H1 (cell line): ENCODE measurements around the gene SGO2. TPM values are rescaled to one million over a fixed set of nuclear protein-coding genes. Genes with fewer than 3 reads are reported as not detected.

ENCODE experiments used
- CTCF ChIA-PET: fragments of 300-600 bp; sonication (Branson Sonifier 250); formaldehyde crosslinking; loops from one replicate; lab custom pipeline; 2021; ENCODE audit not compliant: partially characterized antibody; lab: Charles Lee
- POLR2A ChIA-PET: fragments of 300-600 bp; sonication (Branson Sonifier 250); formaldehyde crosslinking; loops from one replicate; lab custom pipeline; 2021; ENCODE audit warnings: inconsistent platforms; ENCODE audit not compliant: partially characterized antibody; lab: Charles Lee
- DNase-seq, 2 experiments: peaks; one replicate each; pipeline versions ENCODE4 v3.0.0 to v3.0.0-alpha.2; 2010 to 2022; ENCODE audit warnings: low spot score in 2 of 2, low read depth in 1 of 2, mixed read lengths in 1 of 2
- FAIRE-seq: peaks from 2 replicates; lab custom pipeline; 2011; peaks lifted over from hg19 to GRCh38; lab: Jason Lieb, UNC
- H2AFZ ChIP-seq: 2 replicates; pipeline ENCODE4 v1.8.1; 2012; ENCODE audit warnings: low read length, inconsistent platforms
- H2AK5ac ChIP-seq: 2 replicates; pipeline ENCODE4 v1.6.1; 2013; ENCODE audit warnings: low read depth, low read length
- H2BK120ac ChIP-seq: replicated peaks from 2 replicates; pipeline ENCODE3; 2013; ENCODE audit warnings: low read depth, low read length, inconsistent platforms
- H2BK12ac ChIP-seq: 2 replicates; pipeline ENCODE4 v1.6.1; 2013; ENCODE audit warnings: low read depth, low read length
- H2BK15ac ChIP-seq: 2 replicates; pipeline ENCODE4 v1.6.1; 2013; ENCODE audit warnings: low read length
- H2BK20ac ChIP-seq: 2 replicates; pipeline ENCODE4 v1.6.1; 2013; ENCODE audit warnings: low read length
- H2BK5ac ChIP-seq: 2 replicates; pipeline ENCODE4 v1.6.1; 2013; ENCODE audit warnings: low read depth, low read length
- H3K14ac ChIP-seq: 2 replicates; pipeline ENCODE4 v1.6.1; 2013; ENCODE audit warnings: inconsistent platforms; ENCODE audit not compliant: insufficient read length
- H3K18ac ChIP-seq: 2 replicates; pipeline ENCODE4 v1.6.1; 2013; ENCODE audit warnings: low read length; ENCODE audit errors: extremely low read depth
- H3K23ac ChIP-seq: 2 replicates; pipeline ENCODE4 v1.6.1; 2013; ENCODE audit warnings: inconsistent platforms; ENCODE audit not compliant: insufficient read length
- H3K23me2 ChIP-seq: 2 replicates; pipeline ENCODE4 v1.6.1; 2013; ENCODE audit warnings: low read depth, low read length
- H3K27ac ChIP-seq: 2 replicates; pipeline ENCODE4 v1.6.1; 2011; ENCODE audit warnings: low read depth, low read length, inconsistent platforms
- H3K27me3 ChIP-seq, 4 experiments: replicated peaks in 1 of 4; 1 replicate in 1 of 4; 2 replicates in 3 of 4; pipeline versions ENCODE4 v1.6.1 to v1.8.1; 2011 to 2013; ENCODE audit warnings: low read length in 3 of 4, mild to moderate bottlenecking in 3 of 4, inconsistent platforms in 2 of 4, mixed read lengths in 2 of 4, moderate library complexity in 1 of 4; ENCODE audit not compliant: control insufficient read depth in 3 of 4, insufficient read depth in 3 of 4; ENCODE audit errors: extremely low read depth in 1 of 4
- H3K36me3 ChIP-seq, 4 experiments: 2 replicates each; pipeline versions ENCODE4 v1.6.1 to v1.8.1; 2011 to 2013; ENCODE audit warnings: mild to moderate bottlenecking in 4 of 4, low read length in 3 of 4, moderate library complexity in 2 of 4, control low read depth in 1 of 4, inconsistent platforms in 1 of 4; ENCODE audit not compliant: insufficient read depth in 4 of 4, control insufficient read depth in 2 of 4
- H3K4ac ChIP-seq: replicated peaks from 2 replicates; pipeline ENCODE3; 2013; ENCODE audit warnings: low read length, low read depth, mixed read lengths, inconsistent platforms; ENCODE audit not compliant: insufficient read length
- H3K4me1 ChIP-seq, 4 experiments: replicated peaks in 1 of 4; 1 replicate in 1 of 4; 2 replicates in 3 of 4; pipeline versions ENCODE4 v1.6.1 to v1.8.1; 2011 to 2013; ENCODE audit warnings: low read length in 3 of 4, inconsistent platforms in 2 of 4, mixed read lengths in 1 of 4; ENCODE audit not compliant: insufficient read depth in 4 of 4, control insufficient read depth in 3 of 4
- H3K4me2 ChIP-seq, 2 experiments: 2 replicates each; pipeline versions ENCODE4 v1.6.1 to v1.8.1; 2011 to 2013; ENCODE audit warnings: low read depth in 2 of 2, low read length in 2 of 2, control low read depth in 1 of 2, inconsistent platforms in 1 of 2, mild to moderate bottlenecking in 1 of 2; ENCODE audit not compliant: insufficient read depth in 1 of 2
- H3K4me3 ChIP-seq, 4 experiments: fragments of 200-600, 300-600 bp in 1 of 4; sonication (generic), shearing (Covaris generic), sonication (Bioruptor Twin) in 1 of 4; 2 replicates each; pipeline versions ENCODE4 v1.5.1 to v1.8.1; 2011 to 2016; ENCODE audit warnings: low read length in 4 of 4, low read depth in 3 of 4, control low read depth in 2 of 4, inconsistent platforms in 2 of 4, mild to moderate bottlenecking in 2 of 4, mixed read lengths in 1 of 4, moderate library complexity in 1 of 4; ENCODE audit not compliant: insufficient read depth in 2 of 4; ENCODE audit errors: extremely low read depth in 1 of 4
- H3K56ac ChIP-seq: replicated peaks from 2 replicates; pipeline ENCODE3; 2013; ENCODE audit warnings: low read depth, mild to moderate bottlenecking, mixed read lengths, low read length, inconsistent platforms; ENCODE audit not compliant: insufficient read length
- H3K79me1 ChIP-seq: 2 replicates; pipeline ENCODE4 v1.6.1; 2013; ENCODE audit warnings: low read depth, low read length, control low read depth
- H3K79me2 ChIP-seq, 2 experiments: 2 replicates each; pipeline versions ENCODE4 v1.6.1 to v1.8.1; 2012 to 2013; ENCODE audit warnings: low read length in 2 of 2, mild to moderate bottlenecking in 2 of 2, inconsistent platforms in 1 of 2; ENCODE audit not compliant: insufficient read depth in 2 of 2, control insufficient read depth in 1 of 2
- H3K9ac ChIP-seq, 4 experiments: replicated peaks in 1 of 4; 1 replicate in 1 of 4; 2 replicates in 3 of 4; pipeline versions ENCODE4 v1.6.1 to v1.8.1; 2011 to 2013; ENCODE audit warnings: low read depth in 3 of 4, low read length in 3 of 4, control low read depth in 2 of 4, mild to moderate bottlenecking in 2 of 4, moderate library complexity in 2 of 4, inconsistent platforms in 1 of 4; ENCODE audit errors: extremely low read depth in 1 of 4
- H3K9me3 ChIP-seq, 2 experiments: 2 replicates each; pipeline versions ENCODE4 v1.6.1 to v1.8.1; 2012 to 2013; ENCODE audit warnings: mild to moderate bottlenecking in 2 of 2, moderate library complexity in 2 of 2, control low read depth in 1 of 2, inconsistent platforms in 1 of 2, low read depth in 1 of 2, low read length in 1 of 2, mixed read lengths in 1 of 2; ENCODE audit not compliant: insufficient read depth in 2 of 2
- H4K20me1 ChIP-seq, 2 experiments: replicated peaks in 1 of 2; 2 replicates each; pipeline versions ENCODE3 to v1.8.1; 2011 to 2013; ENCODE audit warnings: inconsistent platforms in 2 of 2, low read length in 2 of 2, mild to moderate bottlenecking in 1 of 2; ENCODE audit not compliant: insufficient read depth in 2 of 2, control insufficient read depth in 1 of 2
- H4K5ac ChIP-seq: 2 replicates; pipeline ENCODE4 v1.6.1; 2013; ENCODE audit warnings: low read length, low read depth, mixed read lengths, inconsistent platforms; ENCODE audit not compliant: insufficient read length
- H4K8ac ChIP-seq: 2 replicates; pipeline ENCODE4 v1.8.0; 2013; ENCODE audit warnings: mild to moderate bottlenecking, moderate library complexity, low read length, inconsistent platforms; ENCODE audit not compliant: insufficient read depth; ENCODE audit errors: extremely low read depth
- H4K91ac ChIP-seq: replicated peaks from 2 replicates; pipeline ENCODE3; 2013; ENCODE audit warnings: low read length, mixed read lengths, inconsistent platforms; ENCODE audit not compliant: insufficient read length
- JUN ChIP-seq: IDR thresholded peaks from 2 replicates; pipeline ENCODE4 v1.6.1; 2011; ENCODE audit warnings: low read depth, mild to moderate bottlenecking, improper control_type of control experiment, low read length
- RNF2 ChIP-seq: fragments of 200-900, 300-1000 bp; sonication (generic); IDR thresholded peaks from 2 replicates; pipeline ENCODE4 v1.7.1; 2016; ENCODE audit warnings: borderline replicate concordance, low read depth, mild to moderate bottlenecking, antibody characterized with exemption, low read length; ENCODE audit not compliant: poor library complexity, severe bottlenecking; ENCODE audit errors: missing control alignments
- SP1 ChIP-seq: IDR thresholded peaks from 2 replicates; pipeline ENCODE4 v1.6.1; 2011; ENCODE audit warnings: low read depth, low read length
- TAF1 ChIP-seq: IDR thresholded peaks from 2 replicates; pipeline ENCODE4 v1.6.1; 2011; ENCODE audit warnings: mild to moderate bottlenecking, low read depth, low read length
- WGBS, 2 experiments: shearing (Covaris generic) in 1 of 2; methylation state at CpG; one replicate each; pipeline versions ENCODE4 v1.1.6 to v1.1.7; 2013 to 2015; ENCODE audit warnings: low lambda C conversion rate in 2 of 2, mixed read lengths in 2 of 2, inconsistent platforms in 1 of 2, low coverage in 1 of 2, missing lambda C conversion rate in 1 of 2; ENCODE audit not compliant: insufficient replicate concordance in 2 of 2, insufficient coverage in 1 of 2, insufficient read length in 1 of 2; ENCODE audit errors: extremely low coverage in 1 of 2, missing lambda C conversion rate in 1 of 2; 5-methylcytosine and 5-hydroxymethylcytosine counted together
- polyA plus RNA-seq, 7 experiments: library from polyadenylated mRNA; depleted of rRNA in 3 of 7; stranded (reverse) in 5 of 7; unstranded in 2 of 7; fragments of >200 nt in 5 of 7; fragments of 200-250 nt in 2 of 7; gene quantifications; 1 replicate in 5 of 7; 2 replicates in 1 of 7; 4 replicates in 1 of 7; pipeline versions ENCODE4 v1.2.1 to v1.2.3, GENCODE V29; 2011 to 2013; ENCODE audit warnings: missing spikeins in 2 of 7, mixed read lengths in 2 of 7
- total RNA-seq: library from RNA; stranded (reverse); fragmentation: NEBNext Ultra II Directional; extraction: Animal tissue kit (Norgen Biotek cat#: 25700); gene quantifications from 2 replicates; pipeline ENCODE4 v1.2.1, GENCODE V29; 2021

SGO2 gene
- total and polyA plus RNA-seq, 2 of the 8 experiments (the other 6 are each of a cell fraction or from before 2014, with no cell fraction given), result 2.4 to 33.2 TPM

DNA sequence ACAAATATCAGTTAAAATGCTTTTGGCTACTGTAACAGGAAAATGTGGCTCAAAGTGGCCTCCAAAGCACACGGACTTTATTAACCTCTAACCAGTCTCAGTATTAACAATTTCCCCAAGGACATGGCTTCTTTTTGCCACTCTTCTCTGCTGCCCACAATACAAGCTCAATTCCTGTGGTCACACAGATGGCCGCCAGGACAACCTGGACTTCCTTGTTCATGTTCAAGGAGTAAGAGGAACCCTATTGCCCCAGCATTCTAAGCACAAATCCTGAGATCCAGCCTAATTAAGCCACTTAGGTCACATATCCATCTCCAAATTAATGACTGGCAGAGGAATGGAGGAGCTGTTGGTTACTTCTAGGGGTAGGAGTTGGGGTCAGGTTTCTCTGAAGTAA, 98.0 kb downstream of the SGO2 start:
- Histone ChIP-seq H3K9me3 (no peaks in the 10 kb centered on the region), H4K91ac (no peak overlapping the region), H2BK5ac (no peak overlapping the region), H3K4me3 (no peak overlapping the region), H3K4me2 (no peak overlapping the region), H3K79me2 (no peaks in the 10 kb centered on the region), H3K4me1 (peaks cover 0 to 2% (median 0%) of the 10 kb centered on the region in 4 experiments; a peak in 1 of 7 replicates), H3K27me3 (no peaks in the 10 kb centered on the region), H4K20me1 (no peaks in the 10 kb centered on the region), H3K27ac (no peak overlapping the region), H4K8ac (no peak overlapping the region), H4K5ac (no peak overlapping the region), H3K56ac (no peak overlapping the region), H3K9ac (no peak overlapping the region), H2AK5ac (no peak overlapping the region), H3K79me1 (no peaks in the 10 kb centered on the region), H2BK15ac (no peak overlapping the region), H2BK20ac (no peak overlapping the region), H3K4ac (no peak overlapping the region), H3K36me3 (no peaks in the 10 kb centered on the region), H3K23ac (no peak overlapping the region), H2BK120ac (no peak overlapping the region), H3K14ac (no peak overlapping the region), H2BK12ac (no peak overlapping the region), H3K18ac (no peak overlapping the region), H3K23me2 (no peaks in the 10 kb centered on the region), H2AFZ (no peak overlapping the region)
- no peak for DNase-seq
- TF ChIP-seq TAF1, result no peak
- TF ChIP-seq JUN, result no peak
- TF ChIP-seq RNF2, result no peak
- no peak for TF ChIP-seq SP1
- ChIA-PET POLR2A (no interaction called here), CTCF (interaction anchor here (4.7 kb wide), 1 partner anchor 8 kb away, joined by 34 read pairs; no protein-coding TSS in a partner anchor)
- WGBS, 2 experiments, result 84% methylated on average over 2 of the region's 2 CpGs; no CpG with 5 or more reads in 1 of the 2 experiments
- no peak for FAIRE-seq
